Measurements from ENCODE around the gene RBM11.
A peak's percentile ranks its signal among the peaks of the same experiment; 100 is the strongest.

Gene RBM11

GRCh38 chr21:14271641-14272040 lies 55.7 kb downstream of the RBM11 start:
- DNase-seq, result no peak

GRCh38 chr21:14273736-14274538 lies 58.0 kb downstream of the RBM11 start:
- peak in 1 of 2 experiments; percentile 26 for DNase-seq

GRCh38 chr21:14275702-14276205 lies 59.8 kb downstream of the RBM11 start:
- no peak for DNase-seq
